Left renal cortex interstitium (tissue), 4 donors: ENCODE results near the gene PRORP. TPM values are rescaled to one million over a fixed set of nuclear protein-coding genes. Genes with fewer than 3 reads are reported as not detected.
"Not testable (repeated sequence)": the region's sequence is repeated elsewhere in the genome, so short reads cannot be mapped to it uniquely, and the experiment has no call there.

Experiments
- DNase-seq, 4 donors: peaks; one replicate each; pipeline ENCODE4 v3.0.0-alpha.2; 2013; ENCODE audit warnings: low read depth in 4 of 4, low spot score in 2 of 4, missing footprints in 1 of 4
- polyA plus RNA-seq, 4 donors: library from polyadenylated mRNA; unstranded; fragments of 120-200 nt; gene quantifications; one replicate each; pipeline ENCODE4 v1.2.1, GENCODE V29; 2013; ENCODE audit not compliant: insufficient read length in 4 of 4

PRORP gene
- polyA plus RNA-seq, result 10 to 100 TPM; 26.1 to 31.9 (median 29.4) TPM

- peak; percentile 86 to 100 (median 94) for DNase-seq
Observed at GRCh38 chr14:35121887-35122695, at the start of gene PRORP, which contains the start of gene PPP2R3C. Gene PRORP (plus strand): TSS chr14:35122552. CDS start chr14:35123246, 694 bp downstream. Gene PPP2R3C (minus strand): TSS chr14:35121990. CDS start chr14:35121959, 31 bp downstream.

GRCh38 chr14:35073486-35073885 lies 48.9 kb upstream of the PRORP start:
- DNase-seq, result no peak

- DNase-seq, result no peak
Observed at GRCh38 chr14:35078082-35078481, 44.3 kb upstream of the PRORP start.

GRCh38 chr14:35079742-35080141 lies 42.6 kb upstream of the PRORP start:
- no peak for DNase-seq

- DNase-seq, result no peak
Observed at GRCh38 chr14:35083530-35084150, 38.7 kb upstream of the PRORP start.

GRCh38 chr14:35085441-35085840 lies 36.9 kb upstream of the PRORP start:
- no peak for DNase-seq

- no peak for DNase-seq
Observed at GRCh38 chr14:35088514-35088913, 33.8 kb upstream of the PRORP start.

GRCh38 chr14:35094645-35095044 lies 27.7 kb upstream of the PRORP start:
- not testable (repeated sequence) for DNase-seq

GRCh38 chr14:35107866-35108265 lies 14.5 kb upstream of the PRORP start:
- no peak for DNase-seq

GRCh38 chr14:35112641-35113040 lies 9.7 kb upstream of the PRORP start:
- DNase-seq, result no peak

GRCh38 chr14:35113308-35113950 lies 8.9 kb upstream of the PRORP start:
- no peak for DNase-seq

GRCh38 chr14:35114036-35114435 lies 8.3 kb upstream of the PRORP start:
- DNase-seq, result no peak

- no peak for DNase-seq
Observed at GRCh38 chr14:35116242-35116641, 6.1 kb upstream of the PRORP start.

GRCh38 chr14:35117112-35117511 lies 5.2 kb upstream of the PRORP start:
- no peak for DNase-seq

GRCh38 chr14:35121026-35121886 lies 1.1 kb upstream of the PRORP start:
- peak in 1 of 4 donors; percentile 88 for DNase-seq

- DNase-seq, result peak in 3 of 4 donors; percentile 7 to 37 (median 34)
Observed at GRCh38 chr14:35122696-35123387, 490 bp downstream of the PRORP start.

- DNase-seq, result no peak
Observed at GRCh38 chr14:35123388-35123703, 994 bp downstream of the PRORP start.

GRCh38 chr14:35124127-35124526 lies 1.8 kb downstream of the PRORP start:
- DNase-seq, result no peak

GRCh38 chr14:35133542-35134328 lies 11.4 kb downstream of the PRORP start:
- no peak for DNase-seq
